Measurements from ENCODE around the gene MTF2.

The MTF2 gene

DNA sequence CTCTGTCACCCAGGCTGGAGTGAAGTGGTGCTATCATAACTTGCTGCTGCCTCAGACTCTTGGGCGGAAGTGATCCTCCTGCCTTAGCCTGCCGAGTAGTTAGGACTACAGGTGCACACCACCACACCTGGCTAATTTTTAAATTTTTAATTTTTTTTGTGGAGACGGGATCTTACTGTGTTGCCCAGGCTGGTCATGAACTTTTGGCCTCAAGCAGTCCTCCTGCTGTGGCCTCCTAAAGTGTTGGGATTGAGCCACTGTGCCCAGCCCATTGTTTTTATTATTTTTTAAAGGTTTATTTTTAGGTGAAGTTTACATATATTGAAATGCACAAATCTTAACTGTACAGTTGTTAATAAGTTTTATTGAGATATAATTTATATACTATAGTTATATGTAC lies 3.2 kb downstream of the MTF2 start:
- Histone ChIP-seq H3K9me3 (no peaks in the 10 kb centered on the region), H3K27me3 (no peaks in the 10 kb centered on the region), H3K4me3 (no peak overlapping the region), H3K27ac (no peak overlapping the region), H3K4me1 (peaks cover 0 to 27% (median 12%) of the 10 kb centered on the region in 4 donors), H3K36me3 (peaks cover 0 to 14% (median 10%) of the 10 kb centered on the region in 3 donors)
- no peak for DNase-seq
- TF ChIP-seq, protein P1, sequence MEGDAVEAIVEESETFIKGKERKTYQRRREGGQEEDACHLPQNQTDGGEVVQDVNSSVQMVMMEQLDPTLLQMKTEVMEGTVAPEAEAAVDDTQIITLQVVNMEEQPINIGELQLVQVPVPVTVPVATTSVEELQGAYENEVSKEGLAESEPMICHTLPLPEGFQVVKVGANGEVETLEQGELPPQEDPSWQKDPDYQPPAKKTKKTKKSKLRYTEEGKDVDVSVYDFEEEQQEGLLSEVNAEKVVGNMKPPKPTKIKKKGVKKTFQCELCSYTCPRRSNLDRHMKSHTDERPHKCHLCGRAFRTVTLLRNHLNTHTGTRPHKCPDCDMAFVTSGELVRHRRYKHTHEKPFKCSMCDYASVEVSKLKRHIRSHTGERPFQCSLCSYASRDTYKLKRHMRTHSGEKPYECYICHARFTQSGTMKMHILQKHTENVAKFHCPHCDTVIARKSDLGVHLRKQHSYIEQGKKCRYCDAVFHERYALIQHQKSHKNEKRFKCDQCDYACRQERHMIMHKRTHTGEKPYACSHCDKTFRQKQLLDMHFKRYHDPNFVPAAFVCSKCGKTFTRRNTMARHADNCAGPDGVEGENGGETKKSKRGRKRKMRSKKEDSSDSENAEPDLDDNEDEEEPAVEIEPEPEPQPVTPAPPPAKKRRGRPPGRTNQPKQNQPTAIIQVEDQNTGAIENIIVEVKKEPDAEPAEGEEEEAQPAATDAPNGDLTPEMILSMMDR (IDR thresholded peaks at IDR 0.05): no peak
- intact Hi-C loops (cut with DNase I; ENCODE audit: low total_unique reads): loop anchor here (10.0 kb wide), 1 partner anchor 102 kb away; the partner anchor contains the start of genes CCDC18 and TMED5

DNA sequence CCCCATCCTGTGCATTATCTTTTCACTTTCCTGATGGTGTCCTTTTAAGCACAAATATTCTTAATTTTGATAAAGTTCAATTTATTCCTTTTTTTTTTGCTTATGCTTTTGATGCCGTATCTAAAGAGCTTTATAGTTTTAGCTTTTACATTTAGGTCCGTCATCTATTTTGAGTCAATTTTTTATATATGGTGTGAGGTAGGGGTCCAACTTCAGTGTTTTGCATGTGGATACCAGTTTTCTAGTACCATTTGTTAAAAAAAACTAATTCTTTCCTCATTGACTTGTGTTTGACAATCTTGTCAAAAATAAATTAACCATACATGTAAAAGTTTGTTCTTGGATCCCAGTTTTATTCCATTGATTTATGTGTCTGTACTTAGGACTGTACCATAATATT lies 4.9 kb downstream of the MTF2 start:
- Histone ChIP-seq H3K27me3 (no peaks in the 10 kb centered on the region), H3K36me3 (peaks cover 0 to 14% (median 10%) of the 10 kb centered on the region in 3 donors), H3K4me3 (no peak overlapping the region), H3K27ac (no peak overlapping the region), H3K9me3 (no peaks in the 10 kb centered on the region), H3K4me1 (peaks cover 0 to 27% (median 12%) of the 10 kb centered on the region in 4 donors)
- no peak for DNase-seq
- intact Hi-C loops (cut with DNase I; ENCODE audit: low total_unique reads): loop anchor here (10.0 kb wide), 1 partner anchor 101 kb away; the partner anchor contains the start of genes CCDC18 and TMED5
- TF ChIP-seq, protein P1 (IDR thresholded peaks at IDR 0.05): no peak

DNA sequence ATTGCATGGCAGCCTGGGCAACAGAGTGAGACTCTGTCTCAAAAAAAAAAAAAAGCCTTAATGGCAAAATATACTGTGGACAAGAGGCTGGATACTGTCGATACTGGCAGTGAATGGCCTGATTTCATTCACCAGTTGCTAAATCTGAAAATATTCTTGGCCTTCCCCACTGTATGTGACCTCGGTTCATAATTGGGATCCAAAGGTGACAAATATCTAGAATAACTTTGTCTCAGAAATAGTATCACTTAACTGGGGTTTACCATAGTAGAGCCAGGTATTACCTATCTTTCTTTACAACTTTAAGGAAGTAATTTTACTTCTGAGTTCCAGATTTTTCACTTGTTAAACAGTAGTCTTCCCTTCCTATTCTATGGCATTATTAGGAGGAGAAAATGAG lies 8.4 kb downstream of the MTF2 start:
- H3K4me3 ChIP-seq: no peak overlapping the region
- TF ChIP-seq, protein P1 (IDR thresholded peaks at IDR 0.05): no peak
- intact Hi-C loops (cut with DNase I; ENCODE audit: low total_unique reads): loop anchor here (10.0 kb wide), 1 partner anchor 97 kb away; the partner anchor contains the start of genes CCDC18 and TMED5
- H3K27ac ChIP-seq: no peak overlapping the region
- peaks cover 0 to 14% (median 10%) of the 10 kb centered on the region in 3 donors for H3K36me3 ChIP-seq
- no peaks in the 10 kb centered on the region for H3K27me3 ChIP-seq
- no peak for DNase-seq
- H3K9me3 ChIP-seq: no peaks in the 10 kb centered on the region
- H3K4me1 ChIP-seq: peaks cover 0 to under 1% (median 0%) of the 10 kb centered on the region in 4 donors

DNA sequence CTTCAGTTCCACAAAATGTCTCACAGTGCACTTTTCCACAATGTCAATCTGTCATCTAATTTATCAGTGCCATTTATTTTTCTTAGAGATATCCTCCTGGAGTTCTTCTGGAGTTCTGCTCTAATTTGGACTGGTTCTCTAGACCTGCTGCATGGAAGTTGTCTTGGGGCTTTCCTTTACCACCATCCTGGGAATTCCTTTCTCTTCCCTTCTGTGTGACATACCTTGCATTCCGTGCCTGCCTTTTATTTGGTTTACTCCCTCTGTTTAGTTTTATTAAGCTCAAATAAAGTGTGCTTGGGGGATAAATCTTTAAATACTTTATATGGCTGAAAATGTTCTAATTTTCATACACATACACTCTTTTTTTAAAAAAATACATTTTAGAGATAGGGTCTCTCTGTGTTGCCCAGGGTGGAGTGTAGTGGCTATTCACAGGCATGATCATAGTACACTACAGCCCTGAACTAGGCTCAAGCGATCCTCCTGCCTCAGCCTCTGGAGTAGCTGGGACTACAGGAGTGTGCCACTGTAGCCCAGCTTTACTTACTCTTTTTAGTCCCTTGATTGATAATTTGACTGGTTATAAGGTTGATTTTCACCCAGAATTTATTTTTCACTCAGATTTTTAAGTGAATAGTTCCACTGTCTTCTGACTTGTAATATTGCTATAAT lies 14.4 kb downstream of the MTF2 start:
- intact Hi-C loops (cut with DNase I; ENCODE audit: low total_unique reads): no loop called here
- no peak for DNase-seq
- TF ChIP-seq, protein P1 (IDR thresholded peaks at IDR 0.05): no peak

DNA sequence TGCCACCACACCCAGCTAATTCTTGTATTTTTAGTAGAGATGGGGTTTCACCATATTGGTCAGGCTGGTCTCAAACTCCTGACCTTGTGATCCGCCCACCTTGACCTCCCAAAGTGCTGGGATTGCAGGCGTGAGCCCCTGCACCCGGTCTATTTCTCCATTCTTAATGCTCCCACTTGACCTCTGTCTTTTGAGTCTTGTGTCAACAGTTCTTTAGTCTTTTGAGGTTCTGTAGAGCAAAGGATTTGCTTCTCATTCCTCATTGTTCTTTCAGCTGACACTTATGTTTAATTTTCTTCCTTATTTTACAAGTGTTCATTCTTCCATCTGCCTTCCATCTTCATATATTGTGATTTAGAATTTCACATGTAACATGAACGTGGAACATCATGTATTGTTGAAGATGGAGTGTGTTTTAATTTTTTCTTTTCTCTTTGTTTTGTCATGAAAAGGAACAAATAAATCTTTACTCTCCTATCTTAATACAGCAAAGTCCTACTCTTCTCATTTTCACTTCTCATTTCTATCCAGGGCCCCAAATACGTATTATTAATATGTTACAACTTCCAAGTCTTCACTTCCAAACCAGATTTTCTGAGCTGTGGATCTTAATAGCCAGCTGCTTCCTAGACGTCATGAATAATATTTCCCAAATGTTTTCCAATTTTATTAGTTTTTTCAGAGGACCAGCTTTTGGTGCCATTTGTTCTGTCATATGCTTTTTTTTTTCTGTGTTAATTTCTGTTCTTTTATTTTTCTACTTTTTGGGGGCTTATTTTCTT lies 16.9 kb downstream of the MTF2 start:
- Histone ChIP-seq H3K4me3 (no peak overlapping the region), H3K27me3 (no peaks in the 10 kb centered on the region), H3K9me3 (no peaks in the 10 kb centered on the region), H3K4me1 (peaks cover 0 to 10% (median 0%) of the 10 kb centered on the region in 4 donors), H3K36me3 (no peaks in the 10 kb centered on the region), H3K27ac (no peak overlapping the region)
- intact Hi-C loops (cut with DNase I; ENCODE audit: low total_unique reads): no loop called here
- no peak for DNase-seq
- TF ChIP-seq, protein P1 (IDR thresholded peaks at IDR 0.05): no peak

More for the DNA sequence above, 14.4 kb downstream of the MTF2 start:
- no peaks in the 10 kb centered on the region for H3K9me3 ChIP-seq
- H3K4me3 ChIP-seq: no peak overlapping the region
- H3K36me3 ChIP-seq: no peaks in the 10 kb centered on the region
- H3K4me1 ChIP-seq: peaks cover 0 to 10% (median 0%) of the 10 kb centered on the region in 4 donors
- H3K27ac ChIP-seq: no peak overlapping the region
- no peaks in the 10 kb centered on the region for H3K27me3 ChIP-seq

Measured in tibial artery (tissue), 4 donors.